Measurements from ENCODE around the gene REV1.
"Not testable (repeated sequence)": the region's sequence is repeated elsewhere in the genome, so short reads cannot be mapped to it uniquely, and the experiment has no call there.

DNA sequence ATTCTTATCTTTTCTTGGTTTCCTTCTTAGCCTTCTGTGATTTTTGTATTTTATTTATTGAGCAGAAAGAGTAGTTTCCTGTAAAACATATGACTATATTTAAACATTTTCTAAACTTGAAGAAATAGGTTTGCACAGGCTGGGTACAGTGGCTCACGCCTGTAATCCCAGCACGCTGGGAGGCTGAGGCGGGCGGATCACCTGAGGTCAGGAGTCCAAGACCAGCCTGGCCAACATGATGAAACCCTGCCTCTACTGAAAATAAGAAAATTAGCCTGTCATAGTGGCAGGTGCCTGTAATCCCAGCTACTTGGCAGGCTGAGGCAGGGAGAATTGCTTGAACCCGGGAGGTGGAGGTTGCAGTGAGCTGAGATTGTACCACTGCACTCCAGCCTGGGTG is 121.0 kb downstream of the REV1 start:
- not testable (repeated sequence) for TF ChIP-seq POLR2AphosphoS5 (IDR thresholded peaks at IDR 0.05; ENCODE audit: low read depth, low read length); SIX5 (IDR thresholded peaks at IDR 0.05; ENCODE audit: low read depth, low read length); CEBPB (IDR thresholded peaks at IDR 0.05; ENCODE audit: low read depth, low read length); EZH2 (IDR thresholded peaks at IDR 0.05; ENCODE audit: low read depth, low read length, severe bottlenecking); CHD2 (IDR thresholded peaks at IDR 0.05; ENCODE audit: low read length); CBX8 (IDR thresholded peaks at IDR 0.05; ENCODE audit: borderline replicate concordance, low read depth, low read length); RXRA (IDR thresholded peaks at IDR 0.05; ENCODE audit: insufficient read depth, low read depth, low read length)
- TF ChIP-seq, protein P1, sequence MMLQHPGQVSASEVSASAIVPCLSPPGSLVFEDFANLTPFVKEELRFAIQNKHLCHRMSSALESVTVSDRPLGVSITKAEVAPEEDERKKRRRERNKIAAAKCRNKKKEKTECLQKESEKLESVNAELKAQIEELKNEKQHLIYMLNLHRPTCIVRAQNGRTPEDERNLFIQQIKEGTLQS (IDR thresholded peaks at IDR 0.05; ENCODE audit: insufficient read depth, low read depth, low read length) = not testable (repeated sequence)
- TF ChIP-seq, protein P2, sequence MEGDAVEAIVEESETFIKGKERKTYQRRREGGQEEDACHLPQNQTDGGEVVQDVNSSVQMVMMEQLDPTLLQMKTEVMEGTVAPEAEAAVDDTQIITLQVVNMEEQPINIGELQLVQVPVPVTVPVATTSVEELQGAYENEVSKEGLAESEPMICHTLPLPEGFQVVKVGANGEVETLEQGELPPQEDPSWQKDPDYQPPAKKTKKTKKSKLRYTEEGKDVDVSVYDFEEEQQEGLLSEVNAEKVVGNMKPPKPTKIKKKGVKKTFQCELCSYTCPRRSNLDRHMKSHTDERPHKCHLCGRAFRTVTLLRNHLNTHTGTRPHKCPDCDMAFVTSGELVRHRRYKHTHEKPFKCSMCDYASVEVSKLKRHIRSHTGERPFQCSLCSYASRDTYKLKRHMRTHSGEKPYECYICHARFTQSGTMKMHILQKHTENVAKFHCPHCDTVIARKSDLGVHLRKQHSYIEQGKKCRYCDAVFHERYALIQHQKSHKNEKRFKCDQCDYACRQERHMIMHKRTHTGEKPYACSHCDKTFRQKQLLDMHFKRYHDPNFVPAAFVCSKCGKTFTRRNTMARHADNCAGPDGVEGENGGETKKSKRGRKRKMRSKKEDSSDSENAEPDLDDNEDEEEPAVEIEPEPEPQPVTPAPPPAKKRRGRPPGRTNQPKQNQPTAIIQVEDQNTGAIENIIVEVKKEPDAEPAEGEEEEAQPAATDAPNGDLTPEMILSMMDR (IDR thresholded peaks at IDR 0.05; ENCODE audit: control extremely low read depth in 1 of 3, insufficient read depth in 1 of 3, low read depth in 1 of 3, low read length in 3 of 3) = not testable (repeated sequence)
- TF ChIP-seq, protein P3, sequence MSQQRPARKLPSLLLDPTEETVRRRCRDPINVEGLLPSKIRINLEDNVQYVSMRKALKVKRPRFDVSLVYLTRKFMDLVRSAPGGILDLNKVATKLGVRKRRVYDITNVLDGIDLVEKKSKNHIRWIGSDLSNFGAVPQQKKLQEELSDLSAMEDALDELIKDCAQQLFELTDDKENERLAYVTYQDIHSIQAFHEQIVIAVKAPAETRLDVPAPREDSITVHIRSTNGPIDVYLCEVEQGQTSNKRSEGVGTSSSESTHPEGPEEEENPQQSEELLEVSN (IDR thresholded peaks at IDR 0.05) = not testable (repeated sequence)

All from H1 (cell line).